OCI-M2 (cell line): ENCODE results near the gene RFX4.

Experiments
- DNase-seq: peaks from one replicate; lab custom pipeline; 2025; ENCODE audit not compliant: unreplicated experiment; lab: John Stamatoyannopoulos, UW

RFX4 gene

DNA sequence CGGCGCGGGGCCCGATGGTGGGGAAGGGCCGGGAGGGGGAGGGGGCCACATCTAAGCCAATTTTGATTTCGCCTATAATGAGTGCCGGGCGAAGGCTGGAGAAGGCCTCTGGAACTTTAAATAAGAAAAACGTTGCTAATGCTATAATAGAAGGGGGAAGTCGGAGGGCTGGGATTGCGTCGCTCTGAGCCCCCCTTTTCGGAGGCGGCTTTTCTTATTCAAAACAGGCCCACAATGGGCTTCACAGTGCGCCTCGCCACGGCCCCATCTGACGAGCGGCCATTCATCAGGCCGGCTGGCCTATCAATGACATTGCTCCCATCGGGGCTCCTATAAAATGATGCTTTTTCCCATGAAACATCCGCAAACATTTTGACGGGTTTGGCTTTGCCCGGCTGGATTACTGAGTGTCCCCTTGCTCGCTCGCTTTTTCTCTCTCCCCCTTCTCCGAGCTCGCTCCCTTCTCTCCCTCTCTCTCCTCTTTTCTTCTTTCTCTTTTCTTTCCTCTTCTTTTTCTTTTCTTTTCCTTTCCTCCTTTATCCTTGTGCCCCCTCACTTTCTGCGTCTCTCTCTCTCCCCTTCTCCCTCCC is at the start of gene RFX4:
RFX4 (plus strand) TSS at position 364 of the 590 bp plus-strand sequence. CDS start 317 bp downstream, outside the sequence.
- DNase-seq = no peak

GRCh38 chr12:106541201-106541600 is 41.6 kb upstream of the RFX4 start:
- no peak for DNase-seq

- DNase-seq = no peak
Measured at GRCh38 chr12:106551410-106551809, 31.4 kb upstream of the RFX4 start.

DNA sequence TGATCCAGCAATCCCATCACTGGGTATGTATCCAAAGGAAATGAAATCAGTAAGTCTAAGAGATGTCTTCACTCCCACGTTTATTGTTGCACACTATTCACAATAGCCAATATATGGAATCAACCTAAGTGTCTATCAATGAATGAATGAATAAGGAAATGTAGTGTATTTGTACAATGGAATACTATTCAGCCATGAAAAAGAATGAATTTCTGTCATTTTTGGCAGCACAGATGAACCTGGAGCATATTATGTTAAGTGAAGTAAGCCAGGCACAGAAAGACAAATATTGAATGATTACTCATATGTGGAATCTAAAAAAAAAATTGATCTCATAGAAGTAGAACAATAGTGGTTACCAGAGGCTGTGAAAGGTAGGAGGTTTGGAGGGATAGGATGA is 30.6 kb upstream of the RFX4 start:
- DNase-seq = no peak

GRCh38 chr12:106564678-106565329 is 18.0 kb upstream of the RFX4 start:
- no peak for DNase-seq

DNA sequence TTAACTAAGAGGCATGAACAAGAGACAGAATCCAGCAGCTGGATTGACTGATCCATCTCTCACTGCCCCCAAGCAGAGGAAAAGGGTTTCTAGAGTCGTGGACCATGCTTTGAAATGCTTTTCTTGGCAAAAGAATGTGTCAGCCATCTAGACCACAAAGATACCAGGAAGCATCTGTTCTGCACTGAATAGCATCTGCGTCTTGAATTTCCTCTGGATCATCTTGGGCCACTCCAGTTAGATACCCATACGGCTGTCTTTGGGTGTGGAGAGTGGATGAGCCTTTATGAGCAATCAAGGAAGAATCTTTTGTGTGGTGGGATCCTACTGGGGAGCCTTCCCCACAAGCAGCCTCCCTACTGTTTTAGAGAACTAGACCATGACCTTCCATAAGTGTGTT is 16.0 kb upstream of the RFX4 start:
- DNase-seq = no peak

GRCh38 chr12:106573239-106573638 is 9.6 kb upstream of the RFX4 start:
- DNase-seq = no peak

DNA sequence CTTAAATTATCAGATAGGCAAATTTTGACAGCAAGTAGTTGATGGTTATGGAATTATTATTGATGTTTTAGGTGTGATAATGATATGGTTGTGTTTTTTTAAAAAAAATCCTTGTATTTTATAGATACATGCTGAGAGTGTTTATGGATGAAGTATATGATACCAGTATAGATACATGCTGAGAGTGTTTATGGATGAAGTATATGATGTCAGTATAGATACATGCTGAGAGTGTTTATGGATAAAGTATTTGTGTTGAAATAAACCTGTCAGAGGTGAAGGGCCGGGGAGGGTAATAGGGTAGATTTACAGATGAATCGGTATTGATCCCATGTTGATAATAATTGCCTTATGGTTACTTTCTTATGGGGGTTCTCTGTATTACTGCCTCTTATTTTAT is 6.0 kb upstream of the RFX4 start:
- DNase-seq = no peak

DNA sequence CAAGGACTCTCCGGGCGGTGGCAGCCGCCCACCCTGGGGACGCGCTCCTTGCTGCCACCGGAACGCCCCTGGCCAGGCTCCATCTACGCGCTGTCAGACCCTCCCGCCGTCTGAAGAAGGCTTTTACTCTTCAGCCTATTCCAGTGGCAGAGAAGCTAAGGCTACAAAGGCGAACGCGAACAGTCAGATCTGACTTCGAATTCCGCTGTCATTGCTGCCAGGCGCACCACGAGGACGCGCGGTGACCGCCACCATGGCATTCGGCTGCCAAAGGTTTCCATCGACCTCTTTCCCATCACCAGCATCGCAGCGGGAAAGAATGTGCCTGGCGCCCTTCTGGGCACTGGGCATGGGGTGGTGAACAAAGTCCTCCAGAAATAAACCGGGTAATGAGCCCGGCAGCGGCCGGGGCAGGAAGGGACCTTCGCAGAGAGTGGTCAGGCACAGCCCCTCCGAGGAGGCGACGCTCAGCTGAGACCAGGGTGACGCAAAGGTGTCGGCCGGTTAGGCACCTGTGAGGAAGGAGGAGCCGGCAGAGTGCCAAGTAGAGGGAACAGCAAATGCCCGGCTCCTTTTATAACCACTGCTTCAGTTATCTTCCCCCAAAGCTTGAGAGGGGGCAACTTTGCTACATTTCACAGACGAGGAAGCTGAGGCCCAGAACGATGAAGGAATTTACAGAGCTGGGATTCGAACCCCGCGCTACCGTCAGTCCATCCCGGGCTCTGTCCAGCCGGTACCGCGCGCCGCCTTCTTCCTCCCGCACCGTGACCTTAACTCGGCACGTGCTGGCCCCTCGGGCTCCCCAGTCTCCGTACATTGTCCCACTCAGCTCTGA is 1.9 kb upstream of the RFX4 start:
- DNase-seq = no peak

DNA sequence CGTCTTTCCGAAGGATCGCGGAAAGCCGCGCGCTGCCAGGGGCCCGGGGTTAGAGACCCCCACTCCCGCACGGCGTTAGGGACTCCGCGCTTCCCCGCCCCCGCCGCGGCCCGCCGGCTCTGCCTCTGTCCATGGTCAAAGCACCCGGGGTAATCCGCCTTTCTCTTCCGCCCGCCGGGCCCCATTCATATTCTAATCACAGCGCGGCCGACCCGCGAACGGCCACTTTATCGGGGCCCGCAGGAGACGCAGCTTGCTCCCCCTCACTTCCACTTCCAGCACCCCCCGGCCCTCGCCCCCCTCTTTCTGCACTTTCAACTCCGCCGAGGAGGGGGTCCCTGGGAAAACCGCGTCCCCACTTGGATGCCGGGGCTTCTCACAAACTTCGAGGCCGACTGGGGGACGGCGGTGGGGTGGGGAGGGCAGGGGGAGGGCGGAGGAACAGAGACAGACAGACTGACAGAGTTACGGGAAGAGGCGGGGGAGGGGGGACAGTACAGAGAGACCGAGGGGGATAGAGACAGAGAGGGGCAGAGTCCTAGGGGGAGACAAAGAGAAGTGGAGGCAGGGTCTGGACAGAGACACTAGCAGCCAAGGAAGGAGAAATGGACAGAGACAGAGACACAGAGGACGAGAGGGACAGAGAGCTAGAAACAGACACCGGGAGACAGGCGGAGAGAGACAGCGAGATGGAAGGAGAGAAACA is 1.1 kb upstream of the RFX4 start:
- no peak for DNase-seq

- no peak for DNase-seq
Measured at GRCh38 chr12:106582249-106582591, 584 bp upstream of the RFX4 start.

- DNase-seq = no peak
Measured at GRCh38 chr12:106583242-106584103, 669 bp downstream of the RFX4 start.

- no peak for DNase-seq
Measured at GRCh38 chr12:106584104-106585064, 1.6 kb downstream of the RFX4 start.

GRCh38 chr12:106585105-106585520 is 2.3 kb downstream of the RFX4 start:
- no peak for DNase-seq

DNA sequence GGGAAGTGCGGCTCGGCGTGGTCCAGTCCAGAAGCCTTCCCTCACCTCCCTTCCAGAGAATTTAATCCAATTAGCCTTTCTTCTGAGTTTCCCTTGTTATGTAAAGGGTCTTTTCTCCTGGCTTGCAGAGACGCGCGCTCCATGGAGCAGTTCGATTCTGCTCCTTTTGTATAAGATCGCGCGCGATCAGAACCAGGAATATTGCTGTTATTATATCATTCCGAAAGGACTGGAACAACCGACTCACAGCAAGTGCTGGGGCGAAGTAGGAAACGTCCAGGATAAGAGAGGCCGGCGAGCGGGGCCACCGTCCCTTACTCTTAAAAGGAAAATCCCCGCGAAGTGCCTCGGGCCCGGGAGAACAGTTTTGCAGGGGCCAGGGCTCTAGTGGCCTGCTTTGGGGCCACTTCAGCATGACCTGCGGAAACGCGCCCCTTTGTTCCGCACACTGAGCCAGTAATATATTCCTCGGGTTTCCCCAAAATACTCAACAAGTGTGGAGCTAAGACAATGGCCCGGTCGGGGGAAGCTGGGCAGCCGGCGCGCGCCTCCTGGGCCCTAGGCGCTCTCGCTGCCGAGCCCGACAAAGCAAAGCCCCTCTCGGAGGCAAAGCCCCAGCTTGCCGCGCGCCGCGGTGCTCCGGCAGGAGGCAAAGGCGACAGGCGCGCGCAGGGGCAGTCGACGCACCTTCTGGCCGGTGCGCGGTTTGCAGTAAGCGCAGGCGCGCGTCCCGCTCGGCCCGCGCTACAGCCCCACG is 2.9 kb downstream of the RFX4 start:
- DNase-seq = no peak

GRCh38 chr12:106586278-106586802 is 3.5 kb downstream of the RFX4 start:
- no peak for DNase-seq

DNA sequence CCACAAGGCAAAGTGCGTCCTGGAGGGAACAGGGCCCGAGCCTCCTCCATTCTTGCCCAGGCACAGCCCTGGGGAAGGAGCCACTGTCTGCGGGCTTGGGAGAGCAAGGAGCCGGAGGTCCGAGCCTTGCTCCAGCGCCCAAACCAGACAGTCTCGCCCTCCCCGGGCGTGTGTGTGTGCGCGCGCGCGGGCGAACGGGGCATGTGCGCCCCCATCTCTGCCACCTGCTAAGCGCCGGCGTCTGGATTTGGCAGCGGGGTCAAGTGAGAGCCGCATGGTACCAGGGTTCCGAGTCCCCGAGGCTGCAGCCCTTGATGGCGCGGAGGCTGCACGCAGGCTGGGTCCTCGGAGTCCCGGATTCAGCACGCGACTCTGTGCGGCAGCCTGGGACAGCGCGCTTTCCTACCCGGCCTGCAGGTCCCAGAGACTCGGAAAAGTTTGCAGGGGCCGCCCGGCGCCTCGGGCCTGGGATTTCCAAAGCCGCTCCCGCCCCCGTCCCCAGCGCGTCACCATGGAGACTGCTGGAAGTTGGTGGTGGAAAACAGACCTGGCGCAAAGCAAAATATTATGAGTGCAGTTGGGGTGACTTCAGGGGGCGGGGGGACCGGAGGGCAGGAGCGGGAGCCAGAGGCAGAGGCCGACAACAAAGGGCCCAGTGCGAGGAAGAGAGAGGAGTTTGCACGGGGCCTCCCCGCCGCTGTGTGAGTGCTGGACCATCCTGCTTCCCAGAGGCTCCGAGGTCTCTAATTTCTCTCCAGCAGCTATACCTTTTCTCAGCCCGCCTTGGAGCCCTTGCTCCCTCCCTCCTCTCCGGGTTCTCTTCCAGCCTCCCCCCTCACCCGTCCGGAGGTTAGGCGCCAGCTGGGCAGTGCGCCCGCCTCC is 4.2 kb downstream of the RFX4 start:
- no peak for DNase-seq

GRCh38 chr12:106588771-106589170 is 6.0 kb downstream of the RFX4 start:
- no peak for DNase-seq
